ENCODE measurements around the gene PTPRA. TPM values are rescaled to one million over a fixed set of nuclear protein-coding genes. Genes with fewer than 3 reads are reported as not detected.

PTPRA gene
- total and polyA plus RNA-seq, 3 experiments from 2014 or later = 51.6 to 57.8 (median 56.9) TPM

DNA sequence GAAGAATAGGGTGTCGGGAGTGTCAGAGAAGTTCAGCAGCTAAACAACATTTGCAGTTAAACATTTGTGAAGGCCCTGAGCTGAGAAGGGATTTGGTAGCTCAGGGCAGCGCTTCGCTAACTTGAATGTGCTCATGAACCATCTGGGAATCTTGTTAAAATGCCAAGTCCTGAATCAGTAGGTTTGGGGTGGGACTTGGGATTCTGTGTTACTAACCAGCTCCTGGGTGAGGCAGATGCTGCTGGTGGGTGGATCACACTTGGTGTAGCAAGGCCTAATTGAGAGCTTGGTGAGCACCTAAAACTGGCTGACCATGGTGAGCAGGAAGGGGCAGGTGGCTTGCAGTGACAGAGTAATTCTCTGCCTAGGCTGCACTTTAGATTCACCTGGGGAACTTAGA lies 5.9 kb downstream of the PTPRA start:
- Mint-ChIP-seq H3K27me3 (no peaks in the 10 kb centered on the region), H3K4me3 (no peak overlapping the region), H3K4me1 (peaks cover 58 to 79% (median 76%) of the 10 kb centered on the region in 3 donors), H3K36me3 (peaks cover 0 to 17% (median 5%) of the 10 kb centered on the region in 3 donors), H3K9me3 (no peaks in the 10 kb centered on the region), H3K27ac (peak overlapping the region in 4 of 8 donors; percentile 5 to 38 (median 10))
- ChIA-PET CTCF (interaction anchor here (2.1 kb wide), 1 partner anchor 126 kb away, joined by 4 read pairs; no protein-coding TSS in a partner anchor), POLR2A (no interaction called here)
- DNase-seq = no peak
- no peaks in the 10 kb centered on the region for H3K27me3 ChIP-seq (ENCODE audit: insufficient read depth, low read length, poor library complexity, severe bottlenecking)
- no peak overlapping the region for H3K4me3 ChIP-seq (ENCODE audit: low read length)
- H3K9me3 ChIP-seq (ENCODE audit: low read length) = no peaks in the 10 kb centered on the region
- H3K4me1 ChIP-seq (ENCODE audit: insufficient read depth, low read length) = peaks cover 27% of the 10 kb centered on the region
- H3K27ac ChIP-seq (ENCODE audit: low read depth, low read length) = no peak overlapping the region
- no peaks in the 10 kb centered on the region for H3K36me3 ChIP-seq (ENCODE audit: insufficient read depth, low read length)

DNA sequence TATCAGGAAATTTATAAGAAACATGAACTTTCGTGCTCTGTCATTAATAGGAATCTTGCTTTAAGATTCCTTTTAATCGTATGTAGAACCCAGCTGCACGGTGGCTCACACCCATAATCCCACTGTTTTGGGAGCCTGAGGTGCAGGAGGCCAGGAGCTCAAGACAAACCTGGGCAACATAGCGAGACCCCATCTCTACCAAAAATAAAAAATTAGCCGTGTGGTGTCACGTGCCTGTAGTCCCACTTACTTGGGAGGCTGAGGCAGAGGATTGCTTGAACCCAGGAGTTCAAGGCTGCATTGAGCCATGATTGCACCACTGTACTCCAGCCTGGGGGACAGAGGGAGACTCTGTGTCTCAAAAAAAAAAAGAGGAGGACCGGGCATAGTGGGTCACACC lies 7.4 kb downstream of the PTPRA start:
- no peak overlapping the region for H3K27ac Mint-ChIP-seq
- no peak for DNase-seq
- no peaks in the 10 kb centered on the region for H3K27me3 Mint-ChIP-seq
- Histone ChIP-seq H3K9me3 (ENCODE audit: low read length) (no peaks in the 10 kb centered on the region), H3K36me3 (ENCODE audit: insufficient read depth, low read length) (no peaks in the 10 kb centered on the region), H3K4me3 (ENCODE audit: low read length) (no peak overlapping the region), H3K27ac (ENCODE audit: low read depth, low read length) (no peak overlapping the region), H3K27me3 (ENCODE audit: insufficient read depth, low read length, poor library complexity, severe bottlenecking) (no peaks in the 10 kb centered on the region), H3K4me1 (ENCODE audit: insufficient read depth, low read length) (peaks cover 15% of the 10 kb centered on the region)
- peaks cover 0 to 14% (median 5%) of the 10 kb centered on the region in 3 donors for H3K36me3 Mint-ChIP-seq
- peaks cover 58 to 79% (median 77%) of the 10 kb centered on the region in 3 donors for H3K4me1 Mint-ChIP-seq
- ChIA-PET POLR2A (no interaction called here), CTCF (no interaction called here)
- H3K9me3 Mint-ChIP-seq = no peaks in the 10 kb centered on the region
- H3K4me3 Mint-ChIP-seq = no peak overlapping the region

DNA sequence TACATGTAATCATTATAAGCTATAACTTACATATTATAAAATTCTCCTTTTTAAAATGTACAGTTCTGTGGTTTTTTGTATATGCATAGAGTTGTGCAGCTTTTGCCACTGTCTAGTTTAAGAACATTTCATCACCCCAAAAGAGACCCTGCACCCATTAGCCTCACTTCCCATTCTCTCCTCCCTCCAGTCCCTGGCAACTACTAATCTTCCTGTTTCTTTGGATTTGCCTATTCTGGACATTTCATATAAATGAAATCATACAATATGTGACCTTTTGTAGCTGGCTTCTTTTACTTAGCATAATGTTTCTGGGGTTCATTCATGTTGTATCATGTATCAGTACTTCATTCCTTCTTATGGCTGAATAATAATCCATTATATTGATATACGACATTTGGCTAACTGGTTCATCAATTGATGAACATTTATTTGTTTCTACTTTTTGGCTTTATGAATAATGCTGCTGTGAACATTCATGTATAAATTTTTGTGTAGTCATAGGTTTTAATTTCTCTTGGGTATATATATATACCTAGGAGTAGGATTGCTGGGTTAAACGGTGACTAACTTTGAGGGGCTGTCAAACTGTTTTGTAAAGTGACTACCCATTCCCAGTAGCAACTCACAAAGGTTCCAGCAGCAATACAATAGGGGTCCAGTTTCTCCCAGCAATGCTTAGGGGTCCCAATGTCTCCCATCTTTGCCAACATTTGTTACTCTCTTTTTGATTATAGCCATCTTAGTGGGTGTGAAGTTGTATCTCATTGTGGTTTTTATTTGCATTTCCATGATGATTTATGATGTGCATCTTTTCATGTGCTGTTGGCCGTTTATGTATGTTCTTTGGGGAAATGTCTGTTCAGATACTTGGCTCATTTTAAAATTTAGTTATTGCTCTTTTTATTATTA lies 10.7 kb downstream of the PTPRA start:
- H3K27me3 ChIP-seq (ENCODE audit: insufficient read depth, low read length, poor library complexity, severe bottlenecking) = no peaks in the 10 kb centered on the region
- Mint-ChIP-seq H3K36me3 (peaks cover 0 to 9% (median 0%) of the 10 kb centered on the region in 3 donors), H3K27ac (peak overlapping the region in 3 of 8 donors; percentile 3 to 47 (median 31)), H3K4me3 (peak overlapping the region in 1 of 7 donors; percentile 2), H3K4me1 (peaks cover 56 to 75% (median 71%) of the 10 kb centered on the region in 3 donors), H3K27me3 (no peaks in the 10 kb centered on the region), H3K9me3 (no peaks in the 10 kb centered on the region)
- peaks cover 20% of the 10 kb centered on the region for H3K4me1 ChIP-seq (ENCODE audit: insufficient read depth, low read length)
- H3K27ac ChIP-seq (ENCODE audit: low read depth, low read length) = no peak overlapping the region
- H3K36me3 ChIP-seq (ENCODE audit: insufficient read depth, low read length) = no peaks in the 10 kb centered on the region
- ChIA-PET POLR2A (no interaction called here), CTCF (interaction anchor here (1.0 kb wide), 1 partner anchor 11 kb away, joined by 4 read pairs; the partner anchor contains the start of gene PTPRA)
- no peaks in the 10 kb centered on the region for H3K9me3 ChIP-seq (ENCODE audit: low read length)
- DNase-seq = no peak
- H3K4me3 ChIP-seq (ENCODE audit: low read length) = no peak overlapping the region

DNA sequence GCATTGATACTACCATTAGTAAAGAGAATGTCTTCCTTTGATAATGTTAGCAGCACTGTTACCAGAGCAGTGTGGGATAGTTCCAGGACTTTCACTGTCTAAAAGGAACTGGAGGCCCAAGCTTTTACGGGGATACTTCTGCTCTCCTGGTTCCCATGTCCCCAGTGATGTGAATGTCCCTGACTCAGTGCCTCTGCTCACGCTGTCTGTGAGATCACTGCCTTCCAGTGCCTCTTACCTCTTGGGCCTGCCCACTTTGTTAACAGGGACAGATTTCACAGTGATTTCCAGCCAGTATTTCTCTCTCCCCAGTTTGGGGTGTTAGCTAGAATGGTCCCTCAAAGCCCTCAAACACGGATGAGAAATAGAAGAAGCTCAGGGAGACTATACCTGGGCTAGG lies 14.4 kb downstream of the PTPRA start:
- ChIA-PET CTCF (no interaction called here), POLR2A (no interaction called here)
- Histone ChIP-seq H3K27me3 (ENCODE audit: insufficient read depth, low read length, poor library complexity, severe bottlenecking) (no peaks in the 10 kb centered on the region), H3K36me3 (ENCODE audit: insufficient read depth, low read length) (no peaks in the 10 kb centered on the region), H3K9me3 (ENCODE audit: low read length) (no peaks in the 10 kb centered on the region), H3K4me3 (ENCODE audit: low read length) (no peak overlapping the region), H3K4me1 (ENCODE audit: insufficient read depth, low read length) (peaks cover 28% of the 10 kb centered on the region), H3K27ac (ENCODE audit: low read depth, low read length) (no peak overlapping the region)
- Mint-ChIP-seq H3K4me3 (no peak overlapping the region), H3K27ac (peak overlapping the region in 2 of 8 donors; percentile 17 to 56), H3K9me3 (no peaks in the 10 kb centered on the region), H3K27me3 (no peaks in the 10 kb centered on the region), H3K36me3 (peaks cover 0 to 3% (median 1%) of the 10 kb centered on the region in 3 donors), H3K4me1 (peaks cover 65 to 81% (median 81%) of the 10 kb centered on the region in 3 donors)
- no peak for DNase-seq

DNA sequence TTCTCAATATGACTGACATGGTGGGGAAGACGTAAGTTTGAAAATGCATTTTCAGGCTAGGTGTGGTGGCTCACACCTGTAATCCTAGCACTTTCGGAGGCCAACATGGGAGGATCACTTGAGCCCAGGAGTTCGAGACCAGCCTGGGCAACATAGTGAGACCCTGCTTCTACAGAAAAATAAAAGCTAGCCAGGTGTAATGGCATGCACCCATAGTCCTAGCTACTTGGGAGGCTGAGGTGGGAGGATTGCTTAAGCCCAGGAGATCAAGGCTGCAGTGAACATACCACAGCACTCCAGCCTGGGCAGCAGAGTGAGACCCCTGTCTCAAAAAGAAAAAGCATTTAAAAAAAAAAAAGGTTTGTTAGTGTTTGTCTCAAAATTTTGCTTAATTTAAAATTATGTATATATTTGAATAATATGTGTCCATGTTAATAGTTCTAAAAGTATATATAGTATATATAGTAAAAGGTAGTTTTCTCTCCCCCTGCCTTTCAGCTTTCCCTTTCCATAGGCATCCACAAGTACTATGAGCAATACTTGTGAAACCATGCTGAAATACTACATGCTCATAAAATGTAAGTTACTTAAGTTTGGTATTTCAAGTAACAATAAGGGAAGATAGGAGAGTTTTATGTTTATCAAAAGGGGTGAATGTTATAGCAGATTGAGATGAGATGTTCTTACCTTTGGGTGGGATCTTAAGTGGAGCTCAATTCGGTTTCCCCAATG lies 15.1 kb downstream of the PTPRA start:
- DNase-seq = no peak
- H3K4me1 ChIP-seq (ENCODE audit: insufficient read depth, low read length) = peaks cover 28% of the 10 kb centered on the region
- H3K36me3 Mint-ChIP-seq = peaks cover 0 to 3% (median 3%) of the 10 kb centered on the region in 3 donors
- no peaks in the 10 kb centered on the region for H3K27me3 Mint-ChIP-seq
- H3K27ac Mint-ChIP-seq = peak overlapping the region in 1 of 8 donors; percentile 56
- no peak overlapping the region for H3K4me3 Mint-ChIP-seq
- no peak overlapping the region for H3K4me3 ChIP-seq (ENCODE audit: low read length)
- ChIA-PET CTCF (no interaction called here), POLR2A (no interaction called here)
- no peaks in the 10 kb centered on the region for H3K9me3 ChIP-seq (ENCODE audit: low read length)
- H3K9me3 Mint-ChIP-seq = no peaks in the 10 kb centered on the region
- H3K4me1 Mint-ChIP-seq = peaks cover 70 to 82% (median 79%) of the 10 kb centered on the region in 3 donors
- H3K27ac ChIP-seq (ENCODE audit: low read depth, low read length) = no peak overlapping the region
- no peaks in the 10 kb centered on the region for H3K27me3 ChIP-seq (ENCODE audit: insufficient read depth, low read length, poor library complexity, severe bottlenecking)
- no peaks in the 10 kb centered on the region for H3K36me3 ChIP-seq (ENCODE audit: insufficient read depth, low read length)

DNA sequence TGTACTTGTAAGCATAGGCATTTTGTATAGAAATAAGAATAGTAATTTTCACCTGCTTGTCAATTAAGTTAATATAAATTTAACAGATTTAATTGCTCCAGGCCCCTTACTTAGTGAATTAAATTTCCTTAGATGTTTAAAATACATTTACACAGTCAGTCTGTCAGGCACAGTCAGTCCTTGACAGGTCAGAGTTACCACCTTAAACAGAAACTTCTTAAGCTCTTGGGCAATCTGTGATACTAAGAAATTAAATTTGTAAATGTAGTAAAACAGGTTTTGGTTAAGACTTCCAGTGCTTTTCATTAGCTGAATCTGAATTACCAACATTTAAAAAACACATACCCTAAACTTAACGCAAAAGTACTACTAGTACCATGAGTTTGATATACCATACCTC lies 15.9 kb downstream of the PTPRA start:
- Histone ChIP-seq H3K27me3 (ENCODE audit: insufficient read depth, low read length, poor library complexity, severe bottlenecking) (no peaks in the 10 kb centered on the region), H3K27ac (ENCODE audit: low read depth, low read length) (no peak overlapping the region), H3K9me3 (ENCODE audit: low read length) (no peaks in the 10 kb centered on the region), H3K4me1 (ENCODE audit: insufficient read depth, low read length) (peaks cover 24% of the 10 kb centered on the region), H3K36me3 (ENCODE audit: insufficient read depth, low read length) (no peaks in the 10 kb centered on the region), H3K4me3 (ENCODE audit: low read length) (no peak overlapping the region)
- peaks cover 63 to 79% (median 75%) of the 10 kb centered on the region in 3 donors for H3K4me1 Mint-ChIP-seq
- ChIA-PET CTCF (no interaction called here), POLR2A (no interaction called here)
- H3K9me3 Mint-ChIP-seq = no peaks in the 10 kb centered on the region
- no peak for DNase-seq
- no peak overlapping the region for H3K4me3 Mint-ChIP-seq
- no peaks in the 10 kb centered on the region for H3K27me3 Mint-ChIP-seq
- peaks cover 0 to 3% (median 1%) of the 10 kb centered on the region in 3 donors for H3K36me3 Mint-ChIP-seq
- H3K27ac Mint-ChIP-seq = peak overlapping the region in 2 of 8 donors; percentile 5 to 20

DNA sequence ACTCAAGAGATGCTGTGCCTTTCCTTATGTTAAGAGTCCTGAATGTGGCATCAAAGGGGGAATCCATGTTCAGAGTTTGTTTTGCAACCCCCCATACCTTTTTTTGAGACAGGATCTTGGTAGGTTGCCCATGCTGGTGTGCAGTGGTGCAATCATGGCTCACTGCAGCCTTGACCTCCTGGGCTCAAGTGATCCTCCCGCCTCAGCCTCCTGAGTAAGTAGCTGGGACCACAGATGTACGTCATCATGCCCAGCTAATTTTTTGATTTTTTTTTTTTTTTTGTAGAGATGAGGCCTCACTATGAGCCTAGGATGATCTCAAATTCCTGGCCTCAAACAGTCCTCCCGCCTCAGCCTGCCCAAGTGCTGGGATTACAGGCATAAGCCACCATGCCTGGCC lies 16.5 kb downstream of the PTPRA start:
- H3K4me1 Mint-ChIP-seq = peaks cover 59 to 76% (median 71%) of the 10 kb centered on the region in 3 donors
- H3K9me3 ChIP-seq (ENCODE audit: low read length) = no peaks in the 10 kb centered on the region
- no peaks in the 10 kb centered on the region for H3K9me3 Mint-ChIP-seq
- ChIA-PET CTCF (no interaction called here), POLR2A (interaction anchor here (1.0 kb wide), 1 partner anchor 17 kb away, joined by 3 read pairs; no protein-coding TSS in a partner anchor)
- peaks cover 23% of the 10 kb centered on the region for H3K4me1 ChIP-seq (ENCODE audit: insufficient read depth, low read length)
- no peak overlapping the region for H3K4me3 Mint-ChIP-seq
- DNase-seq = no peak
- peaks cover 0 to 3% (median 1%) of the 10 kb centered on the region in 3 donors for H3K36me3 Mint-ChIP-seq
- no peaks in the 10 kb centered on the region for H3K27me3 ChIP-seq (ENCODE audit: insufficient read depth, low read length, poor library complexity, severe bottlenecking)
- H3K27me3 Mint-ChIP-seq = no peaks in the 10 kb centered on the region
- H3K27ac Mint-ChIP-seq = peak overlapping the region in 1 of 8 donors; percentile 26
- no peaks in the 10 kb centered on the region for H3K36me3 ChIP-seq (ENCODE audit: insufficient read depth, low read length)
- no peak overlapping the region for H3K4me3 ChIP-seq (ENCODE audit: low read length)
- no peak overlapping the region for H3K27ac ChIP-seq (ENCODE audit: low read depth, low read length)

DNA sequence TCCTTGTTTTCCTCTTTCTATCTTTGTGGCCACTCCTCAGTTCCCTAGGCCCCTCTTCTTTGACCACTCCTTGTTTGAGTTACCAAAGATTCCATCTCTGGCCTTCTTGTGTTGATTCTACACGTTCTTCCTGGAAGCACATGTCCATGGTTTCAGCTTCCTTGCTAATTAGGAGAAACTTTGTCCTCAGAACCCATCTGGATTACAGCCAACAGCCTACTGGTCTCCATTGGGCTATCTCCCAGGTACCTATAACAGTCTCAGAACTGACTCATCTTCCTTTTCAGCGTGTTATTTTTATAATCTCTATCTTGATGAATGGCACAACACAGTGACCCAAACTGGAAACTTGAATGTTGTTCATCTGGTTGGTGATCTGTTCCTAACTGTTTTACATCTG lies 17.5 kb downstream of the PTPRA start:
- no peaks in the 10 kb centered on the region for H3K36me3 ChIP-seq (ENCODE audit: insufficient read depth, low read length)
- Mint-ChIP-seq H3K4me3 (no peak overlapping the region), H3K27ac (peak overlapping the region in 5 of 8 donors; percentile 4 to 84 (median 43)), H3K9me3 (peaks cover 0 to 2% (median 0%) of the 10 kb centered on the region in 5 donors), H3K27me3 (no peaks in the 10 kb centered on the region), H3K36me3 (peaks cover 0 to 3% (median 3%) of the 10 kb centered on the region in 3 donors), H3K4me1 (peaks cover 50 to 66% (median 65%) of the 10 kb centered on the region in 3 donors)
- H3K27me3 ChIP-seq (ENCODE audit: insufficient read depth, low read length, poor library complexity, severe bottlenecking) = no peaks in the 10 kb centered on the region
- no peaks in the 10 kb centered on the region for H3K9me3 ChIP-seq (ENCODE audit: low read length)
- peaks cover 23% of the 10 kb centered on the region for H3K4me1 ChIP-seq (ENCODE audit: insufficient read depth, low read length)
- no peak overlapping the region for H3K27ac ChIP-seq (ENCODE audit: low read depth, low read length)
- DNase-seq = no peak
- POLR2A ChIA-PET = interaction anchor here (1.0 kb wide), 1 partner anchor 18 kb away, joined by 3 read pairs; no protein-coding TSS in a partner anchor
- CTCF ChIA-PET = no interaction called here
- no peak overlapping the region for H3K4me3 ChIP-seq (ENCODE audit: low read length)

Measured in CD8-positive, alpha-beta memory T cell (primary cell).